NB4 (cell line): Measurements from ENCODE around the gene CACNA1D.
A peak's percentile ranks its signal among the peaks of the same experiment; 100 is the strongest.

Experiments
- DNase-seq: peaks from one replicate; pipeline ENCODE4 v3.0.0; 2010; ENCODE audit warnings: low read depth
- H3K4me3 ChIP-seq: one replicate; pipeline ENCODE4 v1.5.1; 2011; ENCODE audit warnings: mild to moderate bottlenecking, low read depth, low read length, moderate library complexity
- MAX ChIP-seq: IDR thresholded peaks from 2 replicates; pipeline ENCODE4 v1.6.1; 2011; ENCODE audit warnings: low read depth, low read length
- MYC ChIP-seq: IDR thresholded peaks from 2 replicates; pipeline ENCODE4 v1.6.1; 2011; ENCODE audit warnings: low read depth, low read length
- POLR2A ChIP-seq: IDR thresholded peaks from 2 replicates; pipeline ENCODE4 v1.6.1; 2011; ENCODE audit warnings: mild to moderate bottlenecking; ENCODE audit not compliant: insufficient read length; ENCODE audit errors: extremely low read depth
- TF ChIP-seq, protein P1 (sequence below): IDR thresholded peaks from one replicate; pipeline ENCODE4 v1.5.1; 2012; ENCODE audit warnings: low read depth, low read length

CACNA1D gene

DNA sequence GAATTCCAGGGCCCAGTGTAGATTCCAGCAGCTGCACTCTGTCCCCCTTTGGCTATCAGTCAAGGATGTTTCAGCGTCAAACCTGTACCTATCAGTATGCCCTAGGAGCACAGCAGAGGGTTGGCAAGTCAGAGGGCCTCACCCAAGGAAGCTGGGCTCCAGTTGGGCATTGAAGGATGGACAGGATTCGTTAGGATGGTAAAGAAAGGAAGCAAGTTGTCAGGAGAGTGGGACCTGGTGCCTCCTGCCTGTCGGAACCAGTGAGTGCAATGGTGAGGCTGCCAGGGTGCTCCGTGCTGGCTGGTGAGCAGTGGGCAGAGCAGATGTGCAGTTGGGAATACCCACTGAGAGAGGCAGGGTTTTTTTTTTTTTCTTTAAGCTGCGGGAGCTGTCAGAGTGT lies 194.6 kb downstream of the CACNA1D start:
- H3K4me3 ChIP-seq, result no peak overlapping the region
- no peak for TF ChIP-seq MAX
- no peak for TF ChIP-seq MYC
- TF ChIP-seq, protein P1, sequence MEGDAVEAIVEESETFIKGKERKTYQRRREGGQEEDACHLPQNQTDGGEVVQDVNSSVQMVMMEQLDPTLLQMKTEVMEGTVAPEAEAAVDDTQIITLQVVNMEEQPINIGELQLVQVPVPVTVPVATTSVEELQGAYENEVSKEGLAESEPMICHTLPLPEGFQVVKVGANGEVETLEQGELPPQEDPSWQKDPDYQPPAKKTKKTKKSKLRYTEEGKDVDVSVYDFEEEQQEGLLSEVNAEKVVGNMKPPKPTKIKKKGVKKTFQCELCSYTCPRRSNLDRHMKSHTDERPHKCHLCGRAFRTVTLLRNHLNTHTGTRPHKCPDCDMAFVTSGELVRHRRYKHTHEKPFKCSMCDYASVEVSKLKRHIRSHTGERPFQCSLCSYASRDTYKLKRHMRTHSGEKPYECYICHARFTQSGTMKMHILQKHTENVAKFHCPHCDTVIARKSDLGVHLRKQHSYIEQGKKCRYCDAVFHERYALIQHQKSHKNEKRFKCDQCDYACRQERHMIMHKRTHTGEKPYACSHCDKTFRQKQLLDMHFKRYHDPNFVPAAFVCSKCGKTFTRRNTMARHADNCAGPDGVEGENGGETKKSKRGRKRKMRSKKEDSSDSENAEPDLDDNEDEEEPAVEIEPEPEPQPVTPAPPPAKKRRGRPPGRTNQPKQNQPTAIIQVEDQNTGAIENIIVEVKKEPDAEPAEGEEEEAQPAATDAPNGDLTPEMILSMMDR, result no peak
- TF ChIP-seq POLR2A, result no peak
- no peak for DNase-seq

- no peak for DNase-seq
- no peak for TF ChIP-seq POLR2A
- TF ChIP-seq MYC, result no peak
- no peak overlapping the region for H3K4me3 ChIP-seq
Observed at GRCh38 chr3:53689681-53690080, 195.3 kb downstream of the CACNA1D start.

GRCh38 chr3:53690521-53690920 lies 196.1 kb downstream of the CACNA1D start:
- no peak for DNase-seq
- no peak for TF ChIP-seq MYC
- no peak for TF ChIP-seq POLR2A
- TF ChIP-seq, protein P1, result no peak
- no peak for TF ChIP-seq MAX

DNA sequence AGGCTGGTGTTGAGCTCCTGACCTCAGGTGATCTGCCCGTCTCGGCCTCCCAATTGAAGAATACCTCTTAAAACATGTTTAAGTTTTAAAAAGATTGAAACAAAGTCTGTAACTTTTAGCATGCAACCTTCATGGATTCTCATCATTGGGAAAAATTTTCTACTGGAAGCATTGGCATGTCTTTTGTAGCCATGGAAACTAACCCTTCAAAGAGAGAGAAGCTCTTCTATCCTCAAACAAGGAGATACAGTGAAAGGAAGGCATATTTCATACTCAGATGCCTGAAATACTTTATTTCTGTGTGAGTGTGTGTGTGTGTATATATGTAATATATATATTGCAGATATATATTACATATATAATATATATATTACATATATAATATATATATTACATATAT lies 196.9 kb downstream of the CACNA1D start:
- DNase-seq, result no peak
- no peak overlapping the region for H3K4me3 ChIP-seq
- TF ChIP-seq, protein P1, result no peak
- TF ChIP-seq MAX (no peak), MYC (no peak), POLR2A (no peak)

More at GRCh38 chr3:53690521-53690920, 196.1 kb downstream of the CACNA1D start:
- no peak overlapping the region for H3K4me3 ChIP-seq

DNA sequence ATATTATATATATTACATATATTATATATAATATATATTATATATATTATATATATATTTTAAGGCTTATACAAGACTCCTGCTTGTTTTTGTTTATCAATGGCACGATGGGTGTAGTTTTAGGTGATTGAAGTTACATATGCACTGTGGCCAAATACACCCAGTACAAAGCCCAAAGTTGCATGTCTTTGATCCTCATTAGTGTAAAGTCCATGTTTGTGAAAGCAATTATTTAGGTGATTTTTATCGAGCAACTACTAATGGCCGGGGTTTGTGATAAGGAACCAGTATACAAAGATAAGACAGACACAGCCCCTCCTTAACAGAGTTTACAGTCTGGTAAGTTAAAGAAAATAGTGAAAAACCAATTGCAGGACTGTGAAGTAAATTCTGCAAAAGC lies 197.5 kb downstream of the CACNA1D start:
- no peak for TF ChIP-seq POLR2A
- no peak for TF ChIP-seq MYC
- TF ChIP-seq, protein P1, result no peak
- DNase-seq, result no peak
- H3K4me3 ChIP-seq, result no peak overlapping the region

DNA sequence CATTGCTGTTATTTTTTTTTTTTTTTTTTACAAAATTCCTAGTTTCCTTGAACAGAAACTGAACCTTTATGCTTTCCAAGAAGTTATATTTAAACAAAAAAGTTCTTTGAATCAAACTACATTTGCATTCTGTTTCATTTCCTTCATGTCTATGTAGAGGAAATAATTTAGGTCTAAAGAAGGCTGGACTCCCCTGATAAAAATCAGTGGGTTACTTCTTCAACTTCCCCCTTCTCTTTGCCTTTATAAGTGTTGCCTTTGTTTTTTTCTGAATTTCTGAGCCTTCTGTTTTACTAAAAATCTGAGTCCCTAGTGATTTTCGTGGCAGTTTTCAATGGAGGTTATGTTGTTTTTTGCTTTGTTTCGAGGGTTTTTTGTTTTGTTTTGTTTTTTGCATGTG lies 199.0 kb downstream of the CACNA1D start:
- peak; percentile 7 for DNase-seq
- no peak overlapping the region for H3K4me3 ChIP-seq
- TF ChIP-seq MYC, result no peak
- TF ChIP-seq MAX, result no peak
- TF ChIP-seq, protein P1, result no peak
- no peak for TF ChIP-seq POLR2A
